ENCODE data around the gene VEPH1. TPM values are rescaled to one million over a fixed set of nuclear protein-coding genes. Genes with fewer than 3 reads are reported as not detected.

VEPH1 gene
- total RNA-seq, 2 donors from 2014 or later, result 11.8 to 17.1 TPM

DNA sequence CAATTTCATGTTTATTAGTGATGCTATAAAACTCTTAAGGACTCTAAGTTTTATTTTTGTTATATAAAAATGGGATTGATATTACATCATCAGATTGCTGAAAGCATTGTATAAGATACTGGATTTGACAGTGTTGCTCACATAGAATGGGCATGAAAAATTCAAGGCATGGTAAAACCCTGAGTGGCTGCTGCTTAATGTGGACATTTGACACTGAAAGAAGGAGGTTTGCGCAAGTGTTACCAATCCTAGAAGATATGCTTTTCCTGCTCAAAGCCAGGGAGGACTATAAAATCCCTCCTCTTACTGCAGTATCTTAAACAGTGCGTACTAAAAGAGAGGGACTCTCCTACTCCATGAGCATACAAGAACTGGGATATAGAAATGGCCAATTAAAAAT, 132.3 kb downstream of the VEPH1 start:
- DNase-seq, result no peak
- no peak overlapping the region for H3K27ac Mint-ChIP-seq
- H3K27me3 ChIP-seq (ENCODE audit: control insufficient read depth, insufficient read depth, low read length, poor library complexity, severe bottlenecking), result no peaks in the 10 kb centered on the region

DNA sequence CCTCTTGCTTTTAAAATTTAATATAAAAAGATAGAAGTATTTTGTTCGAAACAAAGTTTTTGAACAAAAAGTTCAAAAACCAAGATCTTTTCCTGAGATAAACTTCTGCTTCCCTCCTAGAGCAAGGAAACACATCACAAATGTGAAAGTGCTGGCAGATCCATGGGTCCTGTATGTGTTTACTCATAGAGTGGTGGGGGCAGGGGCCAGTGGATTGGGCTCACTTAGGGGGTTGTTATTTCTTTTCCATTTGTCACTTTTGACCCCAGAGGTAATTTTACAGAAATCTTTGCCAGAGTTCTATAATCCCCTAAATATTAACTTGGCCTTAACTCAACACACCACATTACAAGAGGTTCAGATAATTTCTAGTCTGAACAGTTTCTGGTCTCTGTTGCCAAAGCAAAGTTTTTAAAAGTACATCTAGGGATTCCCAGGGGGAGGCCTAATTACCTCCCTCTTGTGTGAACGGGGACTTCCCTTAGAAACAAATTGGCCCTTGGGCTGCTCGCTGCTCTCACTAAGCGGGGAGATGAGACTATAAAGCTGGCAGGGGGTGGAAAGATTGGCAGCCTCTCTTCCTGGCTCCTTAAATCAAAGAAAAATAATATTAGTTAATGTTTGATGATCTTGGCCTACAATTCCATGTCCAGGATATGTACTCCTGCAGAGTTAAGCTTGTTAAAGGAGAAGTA, 133.3 kb downstream of the VEPH1 start:
- Histone ChIP-seq H3K36me3 (ENCODE audit: control insufficient read depth, insufficient read depth, low read length) (no peaks in the 10 kb centered on the region), H3K9me3 (ENCODE audit: control insufficient read depth, low read length) (peaks cover 7% of the 10 kb centered on the region), H3K27me3 (ENCODE audit: control insufficient read depth, insufficient read depth, low read length, poor library complexity, severe bottlenecking) (no peaks in the 10 kb centered on the region), H3K4me1 (ENCODE audit: control insufficient read depth, insufficient read depth, low read length) (peaks cover 5% of the 10 kb centered on the region), H3K27ac (ENCODE audit: low read depth, low read length) (no peak overlapping the region), H3K4me3 (ENCODE audit: low read length) (no peak overlapping the region), H3K9ac (ENCODE audit: extremely low read depth, low read length, poor library complexity, severe bottlenecking) (no peak overlapping the region)
- 33 to 67% methylated on average over 1 to 4 of the region's 4 CpGs for WGBS, 2 experiments (ENCODE audit: insufficient coverage in 1 of 2, insufficient read length in 1 of 2)
- no peaks in the 10 kb centered on the region for H3K36me3 Mint-ChIP-seq (ENCODE audit: low read depth)
- no peak overlapping the region for H3K27ac Mint-ChIP-seq
- TF ChIP-seq, protein P1, sequence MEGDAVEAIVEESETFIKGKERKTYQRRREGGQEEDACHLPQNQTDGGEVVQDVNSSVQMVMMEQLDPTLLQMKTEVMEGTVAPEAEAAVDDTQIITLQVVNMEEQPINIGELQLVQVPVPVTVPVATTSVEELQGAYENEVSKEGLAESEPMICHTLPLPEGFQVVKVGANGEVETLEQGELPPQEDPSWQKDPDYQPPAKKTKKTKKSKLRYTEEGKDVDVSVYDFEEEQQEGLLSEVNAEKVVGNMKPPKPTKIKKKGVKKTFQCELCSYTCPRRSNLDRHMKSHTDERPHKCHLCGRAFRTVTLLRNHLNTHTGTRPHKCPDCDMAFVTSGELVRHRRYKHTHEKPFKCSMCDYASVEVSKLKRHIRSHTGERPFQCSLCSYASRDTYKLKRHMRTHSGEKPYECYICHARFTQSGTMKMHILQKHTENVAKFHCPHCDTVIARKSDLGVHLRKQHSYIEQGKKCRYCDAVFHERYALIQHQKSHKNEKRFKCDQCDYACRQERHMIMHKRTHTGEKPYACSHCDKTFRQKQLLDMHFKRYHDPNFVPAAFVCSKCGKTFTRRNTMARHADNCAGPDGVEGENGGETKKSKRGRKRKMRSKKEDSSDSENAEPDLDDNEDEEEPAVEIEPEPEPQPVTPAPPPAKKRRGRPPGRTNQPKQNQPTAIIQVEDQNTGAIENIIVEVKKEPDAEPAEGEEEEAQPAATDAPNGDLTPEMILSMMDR (conservative IDR thresholded peaks at IDR 0.05), result no peak
- H3K4me1 Mint-ChIP-seq, result peaks cover 19% of the 10 kb centered on the region
- H3K4me3 Mint-ChIP-seq, result no peak overlapping the region
- no peaks in the 10 kb centered on the region for H3K27me3 Mint-ChIP-seq (ENCODE audit: insufficient read depth)
- no peaks in the 10 kb centered on the region for H3K9me3 Mint-ChIP-seq
- DNase-seq, result no peak

More for the DNA sequence above, 132.3 kb downstream of the VEPH1 start:
- Mint-ChIP-seq H3K27me3 (ENCODE audit: insufficient read depth) (no peaks in the 10 kb centered on the region), H3K9me3 (no peaks in the 10 kb centered on the region), H3K36me3 (ENCODE audit: low read depth) (no peaks in the 10 kb centered on the region), H3K4me3 (no peak overlapping the region), H3K4me1 (peaks cover 19% of the 10 kb centered on the region)
- TF ChIP-seq, protein P1 (conservative IDR thresholded peaks at IDR 0.05), result no peak
- Histone ChIP-seq H3K27ac (ENCODE audit: low read depth, low read length) (no peak overlapping the region), H3K9me3 (ENCODE audit: control insufficient read depth, low read length) (peaks cover 7% of the 10 kb centered on the region), H3K36me3 (ENCODE audit: control insufficient read depth, insufficient read depth, low read length) (no peaks in the 10 kb centered on the region), H3K4me1 (ENCODE audit: control insufficient read depth, insufficient read depth, low read length) (peaks cover 5% of the 10 kb centered on the region), H3K4me3 (ENCODE audit: low read length) (no peak overlapping the region), H3K9ac (ENCODE audit: extremely low read depth, low read length, poor library complexity, severe bottlenecking) (no peak overlapping the region)
- WGBS, 2 experiments (ENCODE audit: insufficient coverage in 1 of 2, insufficient read length in 1 of 2), result 91 to 94% methylated on average over 2 of the region's 2 CpGs

DNA sequence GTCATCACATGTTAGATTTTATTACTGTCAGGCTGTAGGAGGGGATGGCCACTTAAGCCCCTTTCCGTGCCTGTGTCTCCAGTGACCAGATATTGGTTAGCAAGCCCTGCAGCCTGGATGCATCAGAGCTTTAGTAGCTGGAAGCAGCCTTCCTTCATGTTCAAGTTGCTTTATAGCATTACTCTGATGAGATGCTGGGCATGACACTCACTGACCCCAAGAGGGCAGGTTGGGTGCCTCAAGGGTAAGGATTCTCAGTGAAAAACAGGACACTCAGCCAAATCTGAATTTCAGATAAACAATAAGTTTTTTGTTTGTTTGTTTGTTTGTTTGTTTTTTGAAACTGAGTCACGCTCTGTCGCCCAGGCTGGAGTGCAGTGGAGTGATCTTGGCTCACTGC, 135.0 kb downstream of the VEPH1 start:
- Histone ChIP-seq H3K4me3 (ENCODE audit: low read length) (no peak overlapping the region), H3K9ac (ENCODE audit: extremely low read depth, low read length, poor library complexity, severe bottlenecking) (no peak overlapping the region), H3K9me3 (ENCODE audit: control insufficient read depth, low read length) (peaks cover 5% of the 10 kb centered on the region), H3K27me3 (ENCODE audit: control insufficient read depth, insufficient read depth, low read length, poor library complexity, severe bottlenecking) (no peaks in the 10 kb centered on the region), H3K4me1 (ENCODE audit: control insufficient read depth, insufficient read depth, low read length) (no peaks in the 10 kb centered on the region), H3K27ac (ENCODE audit: low read depth, low read length) (no peak overlapping the region), H3K36me3 (ENCODE audit: control insufficient read depth, insufficient read depth, low read length) (no peaks in the 10 kb centered on the region)
- Mint-ChIP-seq H3K27me3 (ENCODE audit: insufficient read depth) (no peaks in the 10 kb centered on the region), H3K4me3 (no peak overlapping the region), H3K27ac (no peak overlapping the region), H3K36me3 (ENCODE audit: low read depth) (no peaks in the 10 kb centered on the region), H3K4me1 (peaks cover 7% of the 10 kb centered on the region), H3K9me3 (no peaks in the 10 kb centered on the region)
- 91% methylated on average over 3 of the region's 3 CpGs; no CpG with 5 or more reads in 1 of the 2 experiments for WGBS, 2 experiments (ENCODE audit: insufficient coverage in 1 of 2, insufficient read length in 1 of 2)
- TF ChIP-seq, protein P1 (conservative IDR thresholded peaks at IDR 0.05), result peak; percentile 63
- DNase-seq, result peak; percentile 59
